ENCODE data around the gene HDAC8.
"Not testable (repeated sequence)": the region's sequence is repeated elsewhere in the genome, so short reads cannot be mapped to it uniquely, and the experiment has no call there.

HDAC8 gene

DNA sequence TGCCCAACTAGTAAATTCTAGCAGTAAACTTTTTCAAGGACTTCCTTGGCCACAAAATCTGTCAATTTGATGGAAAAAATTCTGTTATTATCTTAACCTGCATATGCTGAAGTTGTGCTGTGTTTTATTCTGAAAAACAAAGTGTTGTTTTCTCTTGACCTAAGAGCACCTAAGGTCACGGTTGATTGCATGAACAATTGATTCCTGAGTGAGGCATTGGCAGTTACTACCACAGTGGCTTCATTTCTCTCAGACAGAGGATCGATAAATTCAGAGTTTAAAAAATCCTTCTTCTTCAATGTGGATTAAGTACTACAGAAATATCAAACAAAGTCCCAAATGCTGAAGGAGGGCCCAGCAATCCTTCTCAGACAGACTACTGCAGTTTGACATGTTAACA is 6.2 kb downstream of the HDAC8 start:
- Histone ChIP-seq H3K9me2 (replicated peaks; ENCODE audit: insufficient read depth, low read length) (no peaks in the 10 kb centered on the region), H3K9me3 (ENCODE audit: insufficient read depth, low read length) (no peaks in the 10 kb centered on the region), H3K36me3 (ENCODE audit: low read length) (no peaks in the 10 kb centered on the region), H4K20me1 (ENCODE audit: low read depth, low read length) (no peaks in the 10 kb centered on the region), H2AFZ (ENCODE audit: low read depth, low read length, severe bottlenecking) (no peak overlapping the region), H3K4me3 (ENCODE audit: insufficient read depth, low read length, poor library complexity, severe bottlenecking) (no peak overlapping the region), H3K4me2 (ENCODE audit: low read depth, low read length, poor library complexity, severe bottlenecking) (no peak overlapping the region), H3K9ac (ENCODE audit: low read length) (no peak overlapping the region), H3K79me2 (ENCODE audit: insufficient read depth, low read length) (no peaks in the 10 kb centered on the region), H3F3A (ENCODE audit: insufficient read depth) (no peaks in the 10 kb centered on the region), H3K27me3 (ENCODE audit: low read length) (no peaks in the 10 kb centered on the region), H3K27ac (ENCODE audit: low read depth, low read length) (no peak overlapping the region)
- no peak for TF ChIP-seq EZH2phosphoT487 (conservative IDR thresholded peaks at IDR 0.05; ENCODE audit: low read length)
- TF ChIP-seq, protein P1, sequence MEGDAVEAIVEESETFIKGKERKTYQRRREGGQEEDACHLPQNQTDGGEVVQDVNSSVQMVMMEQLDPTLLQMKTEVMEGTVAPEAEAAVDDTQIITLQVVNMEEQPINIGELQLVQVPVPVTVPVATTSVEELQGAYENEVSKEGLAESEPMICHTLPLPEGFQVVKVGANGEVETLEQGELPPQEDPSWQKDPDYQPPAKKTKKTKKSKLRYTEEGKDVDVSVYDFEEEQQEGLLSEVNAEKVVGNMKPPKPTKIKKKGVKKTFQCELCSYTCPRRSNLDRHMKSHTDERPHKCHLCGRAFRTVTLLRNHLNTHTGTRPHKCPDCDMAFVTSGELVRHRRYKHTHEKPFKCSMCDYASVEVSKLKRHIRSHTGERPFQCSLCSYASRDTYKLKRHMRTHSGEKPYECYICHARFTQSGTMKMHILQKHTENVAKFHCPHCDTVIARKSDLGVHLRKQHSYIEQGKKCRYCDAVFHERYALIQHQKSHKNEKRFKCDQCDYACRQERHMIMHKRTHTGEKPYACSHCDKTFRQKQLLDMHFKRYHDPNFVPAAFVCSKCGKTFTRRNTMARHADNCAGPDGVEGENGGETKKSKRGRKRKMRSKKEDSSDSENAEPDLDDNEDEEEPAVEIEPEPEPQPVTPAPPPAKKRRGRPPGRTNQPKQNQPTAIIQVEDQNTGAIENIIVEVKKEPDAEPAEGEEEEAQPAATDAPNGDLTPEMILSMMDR (IDR thresholded peaks at IDR 0.05; ENCODE audit: insufficient read depth, low read length, poor library complexity, severe bottlenecking) = no peak

DNA sequence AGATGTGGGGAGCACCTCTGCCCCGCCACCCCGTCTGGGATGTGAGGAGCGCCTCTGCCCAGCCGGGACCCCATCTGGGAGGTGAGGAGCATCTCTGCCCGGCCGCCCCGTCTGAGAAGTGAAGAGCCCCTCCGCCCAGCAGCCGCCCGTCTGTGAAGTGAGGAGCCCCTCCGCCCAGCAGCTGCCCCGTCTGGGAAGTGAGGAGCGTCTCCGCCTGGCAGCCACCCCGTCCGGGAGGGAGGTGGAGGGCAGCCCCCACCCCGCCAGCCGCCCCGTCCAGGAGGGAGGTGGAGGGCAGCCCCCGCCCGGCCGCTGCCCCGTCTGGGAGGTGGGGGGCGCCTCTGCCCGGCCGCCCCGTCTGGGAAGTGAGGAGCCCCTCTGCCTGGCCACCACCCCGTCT is 13.0 kb downstream of the HDAC8 start:
- not testable (repeated sequence) for H3K4me3 ChIP-seq (ENCODE audit: insufficient read depth, low read length, poor library complexity, severe bottlenecking); H3K27me3 ChIP-seq (ENCODE audit: low read length); H4K20me1 ChIP-seq (ENCODE audit: low read depth, low read length); H3K27ac ChIP-seq (ENCODE audit: low read depth, low read length); H3K36me3 ChIP-seq (ENCODE audit: low read length); H2AFZ ChIP-seq (ENCODE audit: low read depth, low read length, severe bottlenecking); H3F3A ChIP-seq (ENCODE audit: insufficient read depth); H3K9me2 ChIP-seq (replicated peaks; ENCODE audit: insufficient read depth, low read length); H3K9me3 ChIP-seq (ENCODE audit: insufficient read depth, low read length); H3K9ac ChIP-seq (ENCODE audit: low read length); H3K79me2 ChIP-seq (ENCODE audit: insufficient read depth, low read length); H3K4me2 ChIP-seq (ENCODE audit: low read depth, low read length, poor library complexity, severe bottlenecking)

DNA sequence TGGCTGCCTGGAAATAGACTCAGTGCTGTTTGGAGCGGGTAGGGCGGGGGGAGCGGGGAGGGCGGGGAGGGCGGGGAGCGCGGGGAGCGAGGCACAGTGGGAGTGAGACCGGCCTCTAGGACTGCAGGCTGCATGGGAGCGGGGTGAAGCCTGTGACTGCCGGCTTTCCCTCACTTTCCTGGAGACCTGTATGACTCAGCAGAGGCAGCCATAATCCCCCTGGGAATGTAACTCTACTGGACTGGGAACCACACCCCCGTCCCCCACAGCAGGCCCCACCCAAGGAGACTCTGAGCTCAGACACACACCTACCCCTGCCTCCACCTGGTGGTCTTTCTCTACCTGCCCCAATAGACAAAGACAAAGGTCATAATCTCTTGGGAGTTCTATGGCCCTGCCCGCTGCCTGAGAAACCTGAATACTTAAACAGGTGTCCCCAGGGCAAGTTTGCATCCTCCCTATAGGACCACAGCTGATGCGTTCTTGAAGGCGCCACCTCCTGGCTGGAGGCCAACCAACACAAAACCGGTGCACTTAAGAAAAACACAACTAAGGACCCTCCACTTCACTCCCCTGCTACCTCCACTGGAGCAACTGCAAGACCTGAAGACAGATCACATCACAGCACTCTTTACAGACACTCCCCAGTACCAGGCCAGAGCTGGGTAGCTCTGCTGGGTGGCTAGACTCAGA is 18.0 kb downstream of the HDAC8 start:
- TF ChIP-seq EZH2phosphoT487 (conservative IDR thresholded peaks at IDR 0.05; ENCODE audit: low read length) = no peak
- TF ChIP-seq, protein P1 (IDR thresholded peaks at IDR 0.05; ENCODE audit: insufficient read depth, low read length, poor library complexity, severe bottlenecking) = no peak
- no peak overlapping the region for H3K4me3 ChIP-seq (ENCODE audit: insufficient read depth, low read length, poor library complexity, severe bottlenecking)
- no peaks in the 10 kb centered on the region for H3F3A ChIP-seq (ENCODE audit: insufficient read depth)
- H3K9me2 ChIP-seq (replicated peaks; ENCODE audit: insufficient read depth, low read length) = no peaks in the 10 kb centered on the region
- no peaks in the 10 kb centered on the region for H3K79me2 ChIP-seq (ENCODE audit: insufficient read depth, low read length)
- no peaks in the 10 kb centered on the region for H3K36me3 ChIP-seq (ENCODE audit: low read length)
- no peak overlapping the region for H3K27ac ChIP-seq (ENCODE audit: low read depth, low read length)
- H2AFZ ChIP-seq (ENCODE audit: low read depth, low read length, severe bottlenecking) = no peak overlapping the region
- H3K4me2 ChIP-seq (ENCODE audit: low read depth, low read length, poor library complexity, severe bottlenecking) = no peak overlapping the region
- no peak overlapping the region for H3K9ac ChIP-seq (ENCODE audit: low read length)
- H3K27me3 ChIP-seq (ENCODE audit: low read length) = no peaks in the 10 kb centered on the region
- H4K20me1 ChIP-seq (ENCODE audit: low read depth, low read length) = no peaks in the 10 kb centered on the region
- H3K9me3 ChIP-seq (ENCODE audit: insufficient read depth, low read length) = no peaks in the 10 kb centered on the region

DNA sequence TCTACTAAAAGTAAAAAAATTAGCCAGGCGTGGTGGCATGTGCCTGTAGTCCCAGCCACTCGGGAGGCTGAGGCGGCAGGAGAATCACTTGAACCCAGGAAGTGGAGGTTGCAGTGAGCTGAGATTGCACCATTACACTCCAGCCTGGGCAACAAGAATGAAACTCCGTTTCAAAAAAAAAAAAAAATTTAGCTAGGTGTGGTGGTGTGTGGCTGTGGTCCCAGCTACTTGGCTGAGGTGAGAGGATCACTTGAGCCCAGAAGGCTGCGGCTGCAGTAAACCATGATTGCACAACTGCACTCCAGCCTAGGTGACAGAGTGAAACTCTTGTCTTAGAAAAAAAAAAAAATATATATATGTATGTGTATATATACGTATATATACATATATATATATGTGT is 20.2 kb downstream of the HDAC8 start:
- H3K9ac ChIP-seq (ENCODE audit: low read length); H3K79me2 ChIP-seq (ENCODE audit: insufficient read depth, low read length); H3K27ac ChIP-seq (ENCODE audit: low read depth, low read length); H3K4me2 ChIP-seq (ENCODE audit: low read depth, low read length, poor library complexity, severe bottlenecking); H3K27me3 ChIP-seq (ENCODE audit: low read length); H3F3A ChIP-seq (ENCODE audit: insufficient read depth); H4K20me1 ChIP-seq (ENCODE audit: low read depth, low read length); H3K9me2 ChIP-seq (replicated peaks; ENCODE audit: insufficient read depth, low read length); H3K9me3 ChIP-seq (ENCODE audit: insufficient read depth, low read length); H3K4me3 ChIP-seq (ENCODE audit: insufficient read depth, low read length, poor library complexity, severe bottlenecking); H2AFZ ChIP-seq (ENCODE audit: low read depth, low read length, severe bottlenecking); H3K36me3 ChIP-seq (ENCODE audit: low read length): not testable (repeated sequence)

Data from SU-DHL-6 (cell line).